HepG2 (cell line): Measurements from ENCODE around the gene KLRK1. TPM values are rescaled to one million over a fixed set of nuclear protein-coding genes. Genes with fewer than 3 reads are reported as not detected.

Experiments
- ATF7 ChIP-seq, 2 experiments: fragments of 450-650 bp in 1 of 2; sonication (generic) in 1 of 2; formaldehyde crosslinking in 1 of 2; IDR thresholded peaks; 2 replicates each; pipeline versions ENCODE4 v1.4.0 to v1.6.1; 2016 to 2020; ENCODE audit warnings: antibody characterized with exemption in 1 of 2, mild to moderate bottlenecking in 1 of 2, missing genetic modification reagents in 1 of 2
- CHD4 ChIP-seq: fragments of 200-600 bp; sonication (generic); IDR thresholded peaks from 2 replicates; pipeline ENCODE4 v1.7.0; 2017; ENCODE audit warnings: mild to moderate bottlenecking, low read length, borderline replicate concordance
- HNRNPUL1 ChIP-seq: fragments of 200-400 bp; formaldehyde crosslinking; IDR thresholded peaks from 2 replicates; pipeline ENCODE4 v1.6.1; 2017; ENCODE audit warnings: low read depth, mild to moderate bottlenecking, low read length, moderate library complexity
- KAT7 ChIP-seq: IDR thresholded peaks from 2 replicates; pipeline ENCODE4 v1.6.1; 2018; ENCODE audit warnings: borderline replicate concordance, missing compliant biosample characterization
- KAT8 ChIP-seq: IDR thresholded peaks from 2 replicates; pipeline ENCODE4 v1.6.1; 2016; ENCODE audit warnings: missing genetic modification reagents, missing compliant biosample characterization
- KMT2A ChIP-seq: sonication (generic); formaldehyde crosslinking; IDR thresholded peaks from 2 replicates; pipeline ENCODE4 v1.4.0; 2020; ENCODE audit warnings: missing genetic modification reagents
- NONO ChIP-seq, 2 experiments: fragments of 450-650 bp in 1 of 2; sonication (generic) in 1 of 2; formaldehyde crosslinking in 1 of 2; IDR thresholded peaks in 1 of 2; conservative IDR thresholded peaks in 1 of 2; 2 replicates each; pipeline versions ENCODE4 v1.6.1 to v1.8.0; 2017 to 2022; ENCODE audit warnings: mild to moderate bottlenecking in 1 of 2, missing genetic modification reagents in 1 of 2, moderate library complexity in 1 of 2
- SIN3B ChIP-seq: fragments of 150-350 bp; IDR thresholded peaks from 2 replicates; pipeline ENCODE4 v1.6.1; 2014; ENCODE audit warnings: low read length
- TGIF2 ChIP-seq: IDR thresholded peaks from 2 replicates; pipeline ENCODE4 v1.6.1; 2016; ENCODE audit warnings: control low read depth, missing compliant biosample characterization
- ZNF253 ChIP-seq: sonication (generic); formaldehyde crosslinking; IDR thresholded peaks from 2 replicates; pipeline ENCODE4 v1.8.0; 2022; ENCODE audit warnings: mild to moderate bottlenecking, missing genetic modification reagents, borderline replicate concordance
- ZNF709 ChIP-seq: sonication (generic); formaldehyde crosslinking; IDR thresholded peaks from 2 replicates; pipeline ENCODE4 v1.5.0; 2020; ENCODE audit warnings: mild to moderate bottlenecking, missing genetic modification reagents
- ZNF713 ChIP-seq: sonication (generic); formaldehyde crosslinking; IDR thresholded peaks from 2 replicates; pipeline ENCODE4 v1.4.0; 2020; ENCODE audit warnings: mild to moderate bottlenecking, missing genetic modification reagents
- ZNF724P ChIP-seq: sonication (generic); formaldehyde crosslinking; IDR thresholded peaks from 2 replicates; pipeline ENCODE4 v1.8.0; 2022; ENCODE audit warnings: missing genetic modification reagents, borderline replicate concordance
- ZNF839 ChIP-seq: sonication (generic); formaldehyde crosslinking; IDR thresholded peaks from 2 replicates; pipeline ENCODE4 v1.4.0; 2020; ENCODE audit warnings: missing genetic modification reagents, mild to moderate bottlenecking, borderline replicate concordance
- polyA plus RNA-seq, 8 experiments: library from polyadenylated mRNA; depleted of rRNA in 3 of 8; stranded (reverse) in 7 of 8; unstranded in 1 of 8; fragments of >200 nt; fragmentation: Illumina TruSeq in 4 of 8; extraction: Trizol in 4 of 8; gene quantifications; 2 replicates each; pipeline versions ENCODE4 v1.2.1 to v1.2.3, GENCODE V29; 2011 to 2016; ENCODE audit warnings: low read depth in 4 of 8, missing spikeins in 1 of 8, mixed read lengths in 1 of 8; ENCODE audit not compliant: insufficient read depth in 1 of 8
- total RNA-seq, 5 experiments: library from RNA; depleted of rRNA; stranded (reverse); fragments of >200 nt; fragmentation: Illumina TruSeq; extraction: Trizol; gene quantifications; 2 replicates each; pipeline ENCODE4 v1.2.3, GENCODE V29; 2016; ENCODE audit warnings: low read depth in 1 of 5
- TF ChIP-seq, protein P1 (sequence below): IDR thresholded peaks from 2 replicates; pipeline ENCODE4 v1.6.1; 2016; ENCODE audit warnings: missing compliant biosample characterization, missing genetic modification reagents, borderline replicate concordance
- TF ChIP-seq, protein P2 (sequence below): sonication (generic); formaldehyde crosslinking; IDR thresholded peaks from 2 replicates; pipeline ENCODE4; 2020; ENCODE audit warnings: missing genetic modification reagents, mild to moderate bottlenecking, borderline replicate concordance
- TF ChIP-seq, protein P3 (sequence below): sonication (generic); formaldehyde crosslinking; IDR thresholded peaks from 2 replicates; pipeline ENCODE4 v1.4.0; 2020; ENCODE audit warnings: missing genetic modification reagents
- TF ChIP-seq, protein P4 (sequence below): sonication (generic); formaldehyde crosslinking; IDR thresholded peaks from 2 replicates; pipeline ENCODE4 v1.5.1; 2020; ENCODE audit warnings: missing genetic modification reagents, mild to moderate bottlenecking, borderline replicate concordance
- TF ChIP-seq, protein P5 (sequence below): sonication (generic); formaldehyde crosslinking; IDR thresholded peaks from 2 replicates; pipeline ENCODE4 v1.4.0; 2020; ENCODE audit warnings: missing genetic modification reagents

KLRK1 gene
- total and polyA plus RNA-seq, 2 of the 13 experiments (the other 11 are each of a cell fraction or from before 2014, with no cell fraction given), result not detected

DNA sequence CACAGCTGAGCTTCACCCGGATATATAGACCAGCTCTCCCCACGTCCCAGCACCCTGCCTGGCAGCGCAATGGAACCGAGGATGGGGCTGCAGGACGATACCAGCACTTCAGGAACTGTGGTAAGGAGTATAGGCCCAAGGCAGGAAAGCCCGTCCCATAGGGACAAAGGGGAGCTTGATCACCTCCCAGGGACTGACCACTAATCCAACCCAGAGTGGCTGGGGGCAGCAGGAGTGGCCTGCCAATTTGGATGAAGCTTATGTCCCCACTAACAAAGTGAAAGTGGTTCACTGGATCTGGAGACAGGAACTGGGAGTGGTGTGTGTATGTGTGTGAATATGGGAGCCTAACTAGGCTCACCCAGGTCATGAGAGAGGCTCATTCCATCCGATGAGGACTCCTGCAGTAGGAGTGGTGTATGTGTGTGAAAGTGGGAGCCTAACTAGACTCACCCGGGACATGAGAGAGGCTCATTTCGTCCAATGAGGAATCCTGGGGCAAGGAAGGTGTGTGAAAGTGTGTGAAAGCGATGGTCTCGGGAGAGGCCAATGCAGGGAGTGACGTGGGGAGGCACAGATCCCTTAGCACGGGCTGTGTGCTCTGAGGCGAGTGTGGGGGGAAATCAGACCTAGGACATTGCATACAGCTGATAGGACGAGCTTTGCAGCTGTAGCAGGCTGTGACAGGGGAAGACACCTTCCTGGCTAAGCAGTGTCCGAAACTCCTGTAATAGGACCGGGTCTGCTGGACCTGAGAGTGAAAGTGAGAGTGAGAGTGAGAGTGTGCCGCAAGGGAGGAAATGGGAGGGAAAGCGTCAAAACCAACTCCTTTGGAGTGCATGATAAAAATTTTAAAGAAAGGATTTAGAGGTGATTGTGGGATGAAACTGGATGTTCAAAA lies 25.7 kb downstream of the KLRK1 start (continued):
- TF ChIP-seq, protein P1, sequence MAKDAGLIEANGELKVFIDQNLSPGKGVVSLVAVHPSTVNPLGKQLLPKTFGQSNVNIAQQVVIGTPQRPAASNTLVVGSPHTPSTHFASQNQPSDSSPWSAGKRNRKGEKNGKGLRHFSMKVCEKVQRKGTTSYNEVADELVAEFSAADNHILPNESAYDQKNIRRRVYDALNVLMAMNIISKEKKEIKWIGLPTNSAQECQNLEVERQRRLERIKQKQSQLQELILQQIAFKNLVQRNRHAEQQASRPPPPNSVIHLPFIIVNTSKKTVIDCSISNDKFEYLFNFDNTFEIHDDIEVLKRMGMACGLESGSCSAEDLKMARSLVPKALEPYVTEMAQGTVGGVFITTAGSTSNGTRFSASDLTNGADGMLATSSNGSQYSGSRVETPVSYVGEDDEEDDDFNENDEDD (CRISPR knock-in tag), result 0 out of 2 replicates have a peak, but pooled peaks have one; percentile 12
- no peak for TF ChIP-seq KAT8 (CRISPR knock-in tag)
- peak; percentile 64; the same call in 1 of the 2 replicates for TF ChIP-seq ZNF709 (CRISPR knock-in tag)
- no peak for TF ChIP-seq ATF7 (IDR thresholded peaks at IDR 0.05)
- no peak for TF ChIP-seq ATF7 (CRISPR knock-in tag; IDR thresholded peaks at IDR 0.05)
- no peak for TF ChIP-seq ZNF724P (CRISPR knock-in tag)
- TF ChIP-seq SIN3B, result no peak
- TF ChIP-seq HNRNPUL1, result no peak
- TF ChIP-seq, protein P2, sequence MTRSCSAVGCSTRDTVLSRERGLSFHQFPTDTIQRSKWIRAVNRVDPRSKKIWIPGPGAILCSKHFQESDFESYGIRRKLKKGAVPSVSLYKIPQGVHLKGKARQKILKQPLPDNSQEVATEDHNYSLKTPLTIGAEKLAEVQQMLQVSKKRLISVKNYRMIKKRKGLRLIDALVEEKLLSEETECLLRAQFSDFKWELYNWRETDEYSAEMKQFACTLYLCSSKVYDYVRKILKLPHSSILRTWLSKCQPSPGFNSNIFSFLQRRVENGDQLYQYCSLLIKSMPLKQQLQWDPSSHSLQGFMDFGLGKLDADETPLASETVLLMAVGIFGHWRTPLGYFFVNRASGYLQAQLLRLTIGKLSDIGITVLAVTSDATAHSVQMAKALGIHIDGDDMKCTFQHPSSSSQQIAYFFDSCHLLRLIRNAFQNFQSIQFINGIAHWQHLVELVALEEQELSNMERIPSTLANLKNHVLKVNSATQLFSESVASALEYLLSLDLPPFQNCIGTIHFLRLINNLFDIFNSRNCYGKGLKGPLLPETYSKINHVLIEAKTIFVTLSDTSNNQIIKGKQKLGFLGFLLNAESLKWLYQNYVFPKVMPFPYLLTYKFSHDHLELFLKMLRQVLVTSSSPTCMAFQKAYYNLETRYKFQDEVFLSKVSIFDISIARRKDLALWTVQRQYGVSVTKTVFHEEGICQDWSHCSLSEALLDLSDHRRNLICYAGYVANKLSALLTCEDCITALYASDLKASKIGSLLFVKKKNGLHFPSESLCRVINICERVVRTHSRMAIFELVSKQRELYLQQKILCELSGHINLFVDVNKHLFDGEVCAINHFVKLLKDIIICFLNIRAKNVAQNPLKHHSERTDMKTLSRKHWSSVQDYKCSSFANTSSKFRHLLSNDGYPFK (CRISPR knock-in tag), result 0 out of 2 replicates have a peak, but pooled peaks have one; percentile 14
- no peak for TF ChIP-seq ZNF839 (CRISPR knock-in tag)
- 0 out of 2 replicates have a peak, but pooled peaks have one; percentile 24 for TF ChIP-seq KMT2A (CRISPR knock-in tag)
- no peak for TF ChIP-seq ZNF713 (CRISPR knock-in tag)
- no peak for TF ChIP-seq CHD4
- peak; percentile 67 for TF ChIP-seq KAT7 (CRISPR knock-in tag)
- no peak for TF ChIP-seq ZNF253 (CRISPR knock-in tag)
- TF ChIP-seq, protein P3, sequence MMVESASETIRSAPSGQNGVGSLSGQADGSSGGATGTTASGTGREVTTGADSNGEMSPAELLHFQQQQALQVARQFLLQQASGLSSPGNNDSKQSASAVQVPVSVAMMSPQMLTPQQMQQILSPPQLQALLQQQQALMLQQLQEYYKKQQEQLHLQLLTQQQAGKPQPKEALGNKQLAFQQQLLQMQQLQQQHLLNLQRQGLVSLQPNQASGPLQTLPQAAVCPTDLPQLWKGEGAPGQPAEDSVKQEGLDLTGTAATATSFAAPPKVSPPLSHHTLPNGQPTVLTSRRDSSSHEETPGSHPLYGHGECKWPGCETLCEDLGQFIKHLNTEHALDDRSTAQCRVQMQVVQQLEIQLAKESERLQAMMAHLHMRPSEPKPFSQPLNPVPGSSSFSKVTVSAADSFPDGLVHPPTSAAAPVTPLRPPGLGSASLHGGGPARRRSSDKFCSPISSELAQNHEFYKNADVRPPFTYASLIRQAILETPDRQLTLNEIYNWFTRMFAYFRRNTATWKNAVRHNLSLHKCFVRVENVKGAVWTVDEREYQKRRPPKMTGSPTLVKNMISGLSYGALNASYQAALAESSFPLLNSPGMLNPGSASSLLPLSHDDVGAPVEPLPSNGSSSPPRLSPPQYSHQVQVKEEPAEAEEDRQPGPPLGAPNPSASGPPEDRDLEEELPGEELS, result no peak
- no peak for TF ChIP-seq TGIF2
- TF ChIP-seq NONO (IDR thresholded peaks at IDR 0.05), result no peak
- no peak for TF ChIP-seq NONO (CRISPR knock-in tag; conservative IDR thresholded peaks at IDR 0.05)
- TF ChIP-seq, protein P4, sequence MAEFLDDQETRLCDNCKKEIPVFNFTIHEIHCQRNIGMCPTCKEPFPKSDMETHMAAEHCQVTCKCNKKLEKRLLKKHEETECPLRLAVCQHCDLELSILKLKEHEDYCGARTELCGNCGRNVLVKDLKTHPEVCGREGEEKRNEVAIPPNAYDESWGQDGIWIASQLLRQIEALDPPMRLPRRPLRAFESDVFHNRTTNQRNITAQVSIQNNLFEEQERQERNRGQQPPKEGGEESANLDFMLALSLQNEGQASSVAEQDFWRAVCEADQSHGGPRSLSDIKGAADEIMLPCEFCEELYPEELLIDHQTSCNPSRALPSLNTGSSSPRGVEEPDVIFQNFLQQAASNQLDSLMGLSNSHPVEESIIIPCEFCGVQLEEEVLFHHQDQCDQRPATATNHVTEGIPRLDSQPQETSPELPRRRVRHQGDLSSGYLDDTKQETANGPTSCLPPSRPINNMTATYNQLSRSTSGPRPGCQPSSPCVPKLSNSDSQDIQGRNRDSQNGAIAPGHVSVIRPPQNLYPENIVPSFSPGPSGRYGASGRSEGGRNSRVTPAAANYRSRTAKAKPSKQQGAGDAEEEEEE (CRISPR knock-in tag), result no peak
- TF ChIP-seq, protein P5, sequence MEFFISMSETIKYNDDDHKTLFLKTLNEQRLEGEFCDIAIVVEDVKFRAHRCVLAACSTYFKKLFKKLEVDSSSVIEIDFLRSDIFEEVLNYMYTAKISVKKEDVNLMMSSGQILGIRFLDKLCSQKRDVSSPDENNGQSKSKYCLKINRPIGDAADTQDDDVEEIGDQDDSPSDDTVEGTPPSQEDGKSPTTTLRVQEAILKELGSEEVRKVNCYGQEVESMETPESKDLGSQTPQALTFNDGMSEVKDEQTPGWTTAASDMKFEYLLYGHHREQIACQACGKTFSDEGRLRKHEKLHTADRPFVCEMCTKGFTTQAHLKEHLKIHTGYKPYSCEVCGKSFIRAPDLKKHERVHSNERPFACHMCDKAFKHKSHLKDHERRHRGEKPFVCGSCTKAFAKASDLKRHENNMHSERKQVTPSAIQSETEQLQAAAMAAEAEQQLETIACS (CRISPR knock-in tag), result no peak
